Epithelial cell of proximal tubule (primary cell): ENCODE measurements around the gene UXS1. TPM values are rescaled to one million over a fixed set of nuclear protein-coding genes. Genes with fewer than 3 reads are reported as not detected.

Source experiments
- DNase-seq: peaks from one replicate; pipeline ENCODE4 v3.0.0-alpha.2; 2011; ENCODE audit warnings: low read depth
- H3K4me3 ChIP-seq: 2 replicates; pipeline ENCODE4 v1.5.1; 2011; ENCODE audit warnings: low read depth, mild to moderate bottlenecking, low read length
- CTCF ChIP-seq: conservative IDR thresholded peaks from 2 replicates; pipeline ENCODE4 v1.5.1; 2012; ENCODE audit warnings: low read depth, mild to moderate bottlenecking, low read length
- total RNA-seq: library from RNA; depleted of rRNA; stranded (reverse); fragments of >200 nt; gene quantifications from 2 replicates; pipeline ENCODE4 v1.2.3, GENCODE V29; 2015

UXS1 gene
- total RNA-seq, 1 donor from 2014 or later: 128 TPM

GRCh38 chr2:106168657-106169056 is 25.4 kb downstream of the UXS1 start:
- no peak for TF ChIP-seq CTCF
- no peak for DNase-seq
- no peak overlapping the region for H3K4me3 ChIP-seq

- no peak for DNase-seq
- no peak overlapping the region for H3K4me3 ChIP-seq
- no peak for TF ChIP-seq CTCF
These were observed 27.0 kb downstream of the UXS1 start for GRCh38 chr2:106167067-106167466.

- no peak overlapping the region for H3K4me3 ChIP-seq
- DNase-seq: no peak
- TF ChIP-seq CTCF: no peak
These were observed 28.5 kb downstream of the UXS1 start for GRCh38 chr2:106165561-106165960.

- no peak overlapping the region for H3K4me3 ChIP-seq
- no peak for TF ChIP-seq CTCF
- DNase-seq: no peak
These were observed 29.1 kb downstream of the UXS1 start for GRCh38 chr2:106165029-106165428.

- no peak for TF ChIP-seq CTCF
- DNase-seq: no peak
- H3K4me3 ChIP-seq: no peak overlapping the region
These were observed 30.1 kb downstream of the UXS1 start for GRCh38 chr2:106163948-106164545.

GRCh38 chr2:106161938-106162820 is 31.9 kb downstream of the UXS1 start:
- peak; percentile 96 for DNase-seq
- no peak overlapping the region for H3K4me3 ChIP-seq

More at GRCh38 chr2:106161938-106162820, 31.9 kb downstream of the UXS1 start:
- no peak for TF ChIP-seq CTCF
